Activated CD8-positive, alpha-beta memory T cell treated with anti-CD3 and anti-CD28 coated beads for 24 hours (primary cell): ENCODE measurements around the gene PIP5K1C.
A peak's percentile ranks its signal among the peaks of the same experiment; 100 is the strongest.

Experiments
- DNase-seq: peaks from one replicate; pipeline ENCODE4 v3.0.0-alpha.2; 2020

Gene PIP5K1C

GRCh38 chr19:3721887-3722442, 21.7 kb upstream of the PIP5K1C start:
- no peak for DNase-seq

DNA sequence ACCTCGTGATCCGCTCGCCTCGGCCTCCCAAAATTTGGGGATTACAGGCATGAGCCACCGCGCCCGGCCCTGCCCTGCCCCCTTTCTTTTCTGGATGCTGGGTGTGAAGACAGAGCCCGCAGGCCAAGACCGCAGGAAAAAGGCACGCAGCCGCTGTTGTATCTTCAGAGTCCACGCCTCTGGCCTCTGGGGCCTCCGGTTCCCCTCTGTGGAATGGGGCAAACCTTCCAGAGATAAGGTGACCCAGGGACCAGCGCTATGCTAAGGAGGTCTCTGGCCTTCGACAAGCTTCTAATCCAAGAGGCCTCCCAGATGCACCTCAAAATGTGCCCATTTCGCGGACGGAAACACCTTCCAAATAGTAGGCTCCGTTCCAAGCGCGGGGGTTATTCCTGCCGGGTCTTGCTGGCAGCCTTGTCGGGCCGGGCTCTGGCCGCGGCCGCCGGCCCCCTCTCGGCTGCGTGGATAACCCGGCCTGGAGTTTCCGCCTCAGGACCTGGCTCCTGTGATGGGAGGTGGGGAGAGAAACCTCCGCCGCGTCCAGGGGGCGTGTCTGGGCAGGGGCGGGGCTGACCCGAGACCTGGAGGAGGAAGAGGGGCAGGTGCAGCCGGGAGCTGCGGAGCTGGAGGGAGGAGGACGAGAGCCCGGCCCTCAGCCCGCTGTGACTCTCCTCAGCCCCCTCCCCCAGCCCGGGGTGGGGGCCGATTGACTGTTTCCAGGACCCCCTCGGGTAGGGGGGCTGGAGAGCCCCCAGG, 21.0 kb upstream of the PIP5K1C start:
- peak; percentile 97 for DNase-seq

DNA sequence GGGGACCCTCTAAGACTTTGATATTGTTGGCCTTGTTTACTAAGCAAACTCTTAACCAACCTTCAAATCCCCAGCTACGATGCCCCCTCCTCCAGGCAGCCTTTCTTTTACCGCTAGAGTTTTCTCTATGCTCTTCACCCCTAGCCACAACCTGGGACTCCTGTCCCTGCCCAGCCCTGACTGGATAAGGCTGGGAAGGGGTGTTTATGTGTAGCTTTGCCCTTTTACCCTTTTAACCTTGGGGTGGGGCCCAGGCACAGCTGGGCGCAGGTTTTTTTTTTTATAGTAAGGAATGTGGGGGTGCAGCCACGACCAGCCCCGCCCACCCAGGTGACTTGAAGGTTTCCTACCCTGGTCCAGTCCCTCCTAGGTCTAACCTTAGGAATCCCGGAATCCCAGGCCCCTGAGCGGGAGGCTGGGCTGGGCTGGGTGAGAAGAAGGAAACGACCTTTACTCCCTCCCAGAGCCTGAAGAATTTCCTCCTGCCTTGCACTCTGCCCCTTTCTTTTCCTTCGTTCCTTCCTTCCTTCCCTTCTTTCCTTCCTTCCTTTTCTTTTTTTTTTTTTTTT, 20.2 kb upstream of the PIP5K1C start:
- DNase-seq = no peak

- no peak for DNase-seq
Measured at GRCh38 chr19:3719868-3720267, 19.6 kb upstream of the PIP5K1C start.

- DNase-seq = no peak
Measured at GRCh38 chr19:3716147-3716668, 15.9 kb upstream of the PIP5K1C start.

DNA sequence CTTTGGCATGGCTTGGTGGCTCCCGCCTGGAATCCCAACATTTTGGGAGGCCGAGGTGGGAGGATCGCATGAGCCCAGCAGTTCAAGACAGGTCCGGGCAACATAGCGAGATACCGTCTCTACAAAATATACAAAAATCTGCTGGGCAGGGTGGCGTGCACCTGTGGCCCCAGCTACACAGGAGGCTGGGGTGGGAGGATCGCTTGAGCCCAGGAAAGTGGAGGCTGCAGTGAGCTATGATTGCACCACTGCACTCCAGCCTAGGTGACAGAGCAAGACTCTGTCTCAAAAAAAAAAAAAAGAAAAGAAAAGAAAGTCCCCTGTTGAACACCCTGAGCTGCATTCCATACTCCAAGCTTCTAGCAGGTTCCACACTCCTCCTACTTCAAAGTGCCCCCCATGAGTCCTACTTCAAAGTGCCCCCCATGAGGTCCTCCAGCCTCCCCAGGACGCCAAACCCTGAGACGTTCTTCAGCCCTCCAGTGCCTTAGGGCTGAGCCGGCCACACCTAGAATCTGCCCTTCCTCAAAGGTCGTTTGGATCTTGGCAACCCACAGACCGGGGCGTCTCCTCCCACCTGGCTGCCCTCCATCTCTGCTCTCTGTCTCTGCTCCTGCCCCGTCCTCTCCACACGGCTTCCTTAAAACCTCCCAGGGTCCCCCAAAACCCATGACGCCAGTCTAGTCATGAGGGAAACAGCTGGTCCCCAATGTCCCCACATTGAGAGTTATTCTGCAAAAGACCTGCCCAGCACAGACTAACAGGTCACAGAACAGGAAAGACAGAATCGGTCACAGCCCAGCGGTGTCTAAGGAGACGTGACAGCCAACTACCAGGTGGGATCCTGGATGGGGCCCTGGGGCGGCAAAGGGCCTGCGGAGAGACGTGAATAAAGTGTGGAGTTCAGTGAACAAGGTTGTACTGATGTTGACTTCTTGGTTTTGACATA, 12.7 kb upstream of the PIP5K1C start:
- DNase-seq = no peak

DNA sequence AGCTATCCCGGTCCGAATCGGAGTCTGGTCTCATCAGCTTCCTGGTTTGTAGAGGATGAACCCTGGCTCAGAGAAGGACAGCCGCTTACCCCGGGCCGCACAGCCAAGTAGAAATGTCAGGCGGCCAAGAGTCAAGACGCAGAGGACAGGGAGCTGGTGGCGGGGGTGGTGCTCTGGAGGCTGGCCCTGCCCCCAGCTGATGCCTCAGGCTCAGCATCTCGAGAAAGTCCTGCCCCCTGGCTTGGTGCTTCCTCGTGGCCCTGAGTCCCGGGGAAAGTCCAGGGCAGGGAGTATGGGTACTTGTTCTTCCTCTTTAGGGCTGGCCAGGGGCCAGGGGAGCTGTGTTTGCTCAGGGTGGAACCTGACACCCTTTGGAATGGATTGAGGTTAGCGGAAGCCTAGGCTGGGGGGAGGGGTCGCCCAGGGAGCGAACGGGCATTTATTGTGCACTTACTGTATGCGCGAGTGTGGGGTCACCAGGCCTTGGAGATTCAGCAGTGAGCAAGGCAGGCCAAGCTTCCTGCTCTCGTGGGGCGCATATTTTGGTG, 10.1 kb upstream of the PIP5K1C start:
- no peak for DNase-seq

- no peak for DNase-seq
Measured at GRCh38 chr19:3708207-3708931, 8.1 kb upstream of the PIP5K1C start, which contains the start of gene TJP3. TJP3 (plus strand) TSS chr19:3708384; CDS start chr19:3728433, 20,049 bp downstream.

DNA sequence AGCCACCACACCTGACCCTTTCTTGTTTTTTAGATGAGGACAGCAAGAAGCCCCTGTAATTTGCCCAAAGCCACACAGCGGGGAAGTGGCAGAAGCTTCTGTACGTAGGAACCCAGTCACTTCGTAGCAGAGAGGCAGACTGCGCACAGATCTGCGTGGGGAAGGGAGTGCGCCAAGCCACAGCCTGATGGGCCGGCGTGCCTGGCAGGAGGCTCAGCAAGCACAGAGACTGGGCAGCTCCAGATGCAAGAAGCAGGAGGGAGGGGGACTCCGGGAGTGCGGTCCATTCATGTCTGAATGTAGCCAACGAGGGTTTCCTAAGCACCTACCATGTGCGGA, 7.6 kb upstream of the PIP5K1C start:
- DNase-seq = no peak

DNA sequence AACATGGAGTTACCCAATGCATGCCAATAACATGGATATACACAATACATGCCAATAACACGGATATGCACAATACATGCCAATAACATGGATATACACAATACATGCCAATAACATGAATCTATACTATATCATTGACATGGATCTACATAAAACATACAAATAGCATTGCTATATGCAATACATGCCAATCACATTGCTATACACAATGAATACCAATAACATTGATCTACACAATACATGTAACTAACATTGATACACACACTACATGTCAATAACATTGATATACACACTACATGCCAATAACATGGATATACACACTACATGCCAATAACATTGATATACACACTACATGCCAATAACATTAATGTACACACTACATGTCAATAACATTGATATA, 932 bp upstream of the PIP5K1C start:
- DNase-seq = no peak

DNA sequence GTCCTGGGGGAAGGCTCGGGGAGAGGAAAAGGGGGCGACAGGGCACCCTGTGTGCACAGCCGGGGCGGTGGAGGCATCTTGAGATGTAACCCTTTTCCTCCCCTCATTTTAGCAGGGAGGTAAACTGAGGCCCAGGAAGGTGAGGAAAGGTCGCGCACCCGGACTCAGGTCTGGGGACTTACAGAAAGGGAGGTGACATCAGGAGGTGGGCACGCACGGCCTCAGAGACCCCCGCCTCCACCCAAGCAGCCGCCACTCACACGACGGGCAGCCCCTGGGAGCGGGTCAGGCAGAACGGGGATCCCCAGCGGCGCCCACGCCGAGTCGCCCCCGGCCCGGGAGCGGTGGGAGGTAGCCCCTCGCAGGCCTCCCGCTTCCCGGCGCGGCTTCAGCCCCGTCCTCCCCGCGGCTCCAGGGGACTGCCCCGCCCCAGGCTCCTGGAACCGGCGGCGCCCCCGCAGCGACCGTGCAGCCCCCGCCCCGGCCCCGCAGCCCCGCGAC, 477 bp downstream of the PIP5K1C start:
- peak; percentile 70 for DNase-seq

- no peak for DNase-seq
Measured at GRCh38 chr19:3698974-3699740, 1.1 kb downstream of the PIP5K1C start.

GRCh38 chr19:3698386-3698950, 1.8 kb downstream of the PIP5K1C start:
- DNase-seq = no peak

DNA sequence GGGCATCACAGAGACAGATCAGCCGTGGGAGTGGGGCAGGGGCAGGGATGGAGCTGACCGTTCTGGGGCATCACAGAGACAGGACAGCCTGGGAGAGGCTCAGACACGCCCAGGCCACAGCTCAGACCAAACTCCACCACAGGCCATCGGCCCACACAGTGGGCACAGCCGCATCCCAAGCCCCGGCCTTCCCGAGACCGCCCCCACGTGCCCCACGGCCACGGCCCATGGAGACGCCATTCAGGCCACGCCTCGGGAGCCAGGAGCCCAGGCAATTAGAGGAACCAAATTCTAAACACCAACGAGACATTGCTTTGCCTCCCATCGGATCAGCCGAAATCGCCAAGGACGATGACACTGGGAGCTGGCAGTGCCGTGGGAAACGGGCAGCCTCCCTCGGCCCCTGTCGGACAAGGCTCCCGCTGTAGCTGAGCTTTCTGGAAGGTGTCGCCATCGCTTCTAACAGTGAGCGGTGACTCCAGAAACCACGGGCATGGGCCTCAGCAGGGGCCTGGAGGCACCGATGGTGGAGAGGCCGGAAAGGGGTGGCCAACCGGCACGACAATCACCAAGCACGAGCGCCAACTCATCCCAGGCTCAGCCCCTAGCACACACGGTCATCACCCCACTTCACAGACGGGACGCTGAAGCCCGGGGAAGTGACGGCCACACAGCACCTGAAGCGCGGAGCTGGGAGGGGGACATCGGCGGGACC, 2.4 kb downstream of the PIP5K1C start:
- DNase-seq = no peak

DNA sequence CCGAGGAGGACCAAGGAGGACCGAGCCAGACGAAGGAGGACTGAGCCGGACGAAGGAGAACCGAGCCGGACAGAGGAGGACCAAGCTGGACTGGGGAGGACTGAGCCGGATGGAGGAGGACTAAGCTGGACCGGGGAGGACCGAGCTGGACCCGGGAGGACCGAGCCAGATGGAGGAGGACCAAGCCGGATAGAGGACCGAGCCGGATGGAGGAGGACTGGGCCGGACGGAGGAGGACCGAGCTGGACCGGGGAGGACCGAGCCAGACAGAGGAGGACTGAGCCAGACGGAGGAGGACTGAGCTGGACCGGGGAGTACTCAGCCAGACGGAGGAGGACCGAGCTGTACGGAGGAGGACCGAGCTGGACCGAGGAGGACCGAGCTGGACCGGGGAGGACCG, 3.2 kb downstream of the PIP5K1C start:
- DNase-seq = no peak

GRCh38 chr19:3696660-3696995, 3.6 kb downstream of the PIP5K1C start:
- no peak for DNase-seq

DNA sequence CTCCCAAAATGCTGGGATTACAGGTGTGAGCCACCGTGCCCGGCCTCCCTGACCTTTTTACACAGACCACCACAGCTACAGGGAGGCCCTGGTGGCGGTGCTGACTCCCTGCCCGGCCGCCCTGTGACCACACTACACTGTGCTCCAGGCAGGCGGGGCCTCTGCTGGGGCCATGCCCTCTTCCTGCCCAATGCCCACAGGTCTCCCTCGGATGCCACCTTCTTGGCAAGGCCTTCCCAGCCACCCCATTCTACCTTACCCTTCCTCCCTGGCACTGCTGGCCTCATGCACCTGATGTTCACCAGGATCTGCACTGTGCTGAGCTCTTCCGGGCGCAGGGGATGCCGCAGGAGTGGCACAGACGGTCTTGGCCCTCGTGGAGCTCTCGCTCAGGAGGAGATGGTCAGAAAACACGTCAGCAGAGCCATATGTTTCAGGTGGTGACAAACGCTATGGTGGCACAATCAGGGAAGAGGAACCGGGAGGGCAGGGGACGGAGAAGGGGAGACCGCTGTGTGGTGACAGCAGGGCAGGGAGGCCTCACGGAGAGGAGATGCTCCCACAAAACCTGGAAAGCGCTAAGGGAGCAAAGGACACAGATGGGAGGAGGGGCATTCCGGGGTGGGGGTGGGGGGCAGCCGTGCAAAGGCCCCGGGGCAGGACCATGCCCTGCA, 4.1 kb downstream of the PIP5K1C start:
- no peak for DNase-seq

DNA sequence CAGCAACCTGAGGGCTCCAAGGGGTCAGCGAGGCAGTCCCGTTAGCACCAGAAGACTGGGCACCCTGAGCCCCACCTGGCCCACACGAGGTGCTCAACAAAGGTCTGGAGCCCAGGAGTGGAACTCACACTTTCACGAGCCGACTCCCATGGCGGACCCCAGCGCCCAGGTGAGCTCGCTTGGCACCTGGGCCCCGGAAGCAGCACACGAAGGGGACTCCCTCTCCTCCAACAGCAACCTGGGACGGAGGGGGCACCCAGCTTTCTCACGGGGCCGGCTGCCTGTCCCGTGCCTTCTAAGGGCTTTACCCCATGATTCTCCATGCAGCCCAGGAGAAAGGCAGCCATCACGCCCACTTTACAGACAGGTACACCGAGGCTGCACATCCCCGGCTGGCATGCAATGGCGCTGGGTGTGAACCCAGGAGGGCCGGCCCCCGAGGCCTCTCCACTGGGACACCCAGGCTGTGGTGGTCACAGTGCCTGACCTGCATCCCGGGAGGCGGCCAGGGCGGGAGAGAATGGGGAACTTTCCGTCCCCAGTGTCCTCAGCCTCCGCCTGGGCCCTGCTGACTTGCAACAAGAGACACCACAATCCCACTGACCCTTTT, 5.0 kb downstream of the PIP5K1C start:
- DNase-seq = no peak
